CD4-positive, alpha-beta T cell treated with Interleukin-2 at 100 ng/mL for 4 hours (primary cell): ENCODE measurements around the gene SLC6A19.
"Not testable (repeated sequence)": the region's sequence is repeated elsewhere in the genome, so short reads cannot be mapped to it uniquely, and the experiment has no call there.

Experiments used
- DNase-seq: peaks from one replicate; pipeline ENCODE4 v3.0.0-alpha.2; 2020; ENCODE audit warnings: low spot score

SLC6A19 gene

GRCh38 chr5:1223278-1223670, 21.9 kb downstream of the SLC6A19 start:
- DNase-seq: no peak

GRCh38 chr5:1224631-1225030, 23.2 kb downstream of the SLC6A19 start:
- no peak for DNase-seq

GRCh38 chr5:1225081-1225480, 23.7 kb downstream of the SLC6A19 start, which contains the start of gene SLC6A18:
TSS of gene SLC6A18 (plus strand) at chr5:1225381. CDS start at chr5:1225478, 97 bp downstream.
- no peak for DNase-seq

DNA sequence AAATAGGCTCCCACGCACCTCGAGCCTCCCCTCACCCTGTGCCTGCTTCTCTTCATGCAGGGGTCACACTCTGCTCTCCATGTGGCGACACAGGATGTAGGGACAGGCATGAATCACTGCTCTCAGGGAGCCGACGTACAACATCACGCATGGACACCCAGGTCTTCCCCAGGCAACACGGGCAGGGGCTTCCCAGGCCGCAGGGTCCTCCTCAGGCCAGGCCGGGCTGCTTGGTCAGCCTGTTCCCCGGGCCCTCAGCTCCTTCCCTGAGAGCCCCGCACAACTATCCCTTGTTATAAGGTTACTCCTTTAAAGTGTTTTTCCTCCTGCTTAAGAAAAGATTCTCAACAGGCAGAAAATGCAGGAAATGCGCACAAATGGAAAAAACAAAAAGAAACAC, 24.8 kb downstream of the SLC6A19 start:
- DNase-seq: no peak

DNA sequence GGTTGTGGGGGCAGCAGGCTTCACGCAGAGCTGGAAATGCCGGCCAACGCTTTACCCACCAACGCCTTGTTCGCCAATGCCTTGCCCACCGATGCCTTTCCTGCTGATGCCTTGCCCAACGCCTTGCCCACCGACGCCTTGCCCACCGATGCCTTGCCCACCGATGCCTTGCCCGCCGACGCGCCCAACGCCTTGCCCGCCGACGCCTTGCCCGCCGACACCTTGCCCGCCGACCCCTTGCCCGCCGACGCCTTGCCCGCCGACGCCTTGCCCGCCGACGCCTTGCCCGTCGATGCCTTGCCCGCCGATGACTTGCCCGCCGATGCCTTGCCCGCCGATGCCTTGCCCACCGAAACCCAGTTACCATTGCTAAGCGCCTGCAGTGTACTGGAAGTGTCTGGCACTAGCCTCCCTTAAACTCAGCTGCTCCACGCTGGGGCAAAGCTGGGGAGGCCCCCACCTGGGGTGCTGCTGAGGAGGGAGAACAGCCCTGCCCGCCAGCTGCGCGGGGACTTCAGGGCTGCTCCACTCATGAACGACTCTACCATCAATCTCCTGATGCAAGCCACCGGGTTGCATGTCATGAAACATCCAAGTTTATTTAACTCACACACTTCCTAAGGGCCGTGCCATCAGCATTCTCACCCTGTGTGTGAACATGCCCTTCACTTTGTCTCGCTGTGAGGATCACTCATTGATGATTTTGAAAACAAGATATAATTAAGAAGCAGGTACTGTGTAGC, 25.6 kb downstream of the SLC6A19 start:
- DNase-seq: no peak

DNA sequence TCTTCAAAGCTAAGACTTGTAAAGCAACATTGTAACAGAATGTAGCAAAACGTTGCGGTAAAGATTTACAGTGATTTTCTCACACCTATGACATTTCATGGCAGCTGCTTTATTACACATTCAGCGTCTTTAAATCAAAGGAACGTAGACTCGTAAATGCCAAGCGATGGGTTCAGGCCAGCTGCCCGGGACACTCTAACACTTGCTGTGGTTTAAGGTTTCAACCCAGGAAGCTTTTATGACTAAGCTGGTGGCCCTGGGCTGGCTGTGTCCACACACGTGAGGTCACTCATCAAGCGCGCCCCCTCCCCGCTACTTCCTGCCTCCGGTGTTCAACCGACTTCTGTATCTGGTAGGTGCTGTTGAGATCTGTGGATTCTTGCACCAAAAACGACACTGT, 26.3 kb downstream of the SLC6A19 start:
- no peak for DNase-seq

GRCh38 chr5:1228120-1228519, 26.7 kb downstream of the SLC6A19 start:
- no peak for DNase-seq

GRCh38 chr5:1229023-1229422, 27.6 kb downstream of the SLC6A19 start:
- not testable (repeated sequence) for DNase-seq

- no peak for DNase-seq
Observed at GRCh38 chr5:1229822-1230221, 28.4 kb downstream of the SLC6A19 start.

DNA sequence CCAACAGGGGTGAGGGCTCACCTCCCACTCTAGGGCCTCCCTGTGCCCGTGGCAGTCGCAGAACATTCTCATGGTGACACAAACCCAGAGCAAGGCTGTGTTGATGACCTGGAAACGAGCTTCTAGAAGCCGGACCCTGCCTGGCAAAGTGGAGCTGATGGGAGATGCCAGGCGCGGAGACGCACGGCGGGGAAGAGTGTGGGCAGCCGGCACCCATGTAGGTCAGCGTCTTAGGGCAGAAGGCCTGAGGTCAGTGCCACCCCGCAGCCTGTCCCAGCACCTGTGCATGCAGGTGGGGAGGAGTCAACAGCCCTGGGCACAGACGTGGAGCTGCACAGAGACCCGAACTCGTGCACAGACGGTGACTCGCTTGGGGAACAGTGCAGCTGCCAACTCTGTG, 29.2 kb downstream of the SLC6A19 start:
- DNase-seq: no peak

DNA sequence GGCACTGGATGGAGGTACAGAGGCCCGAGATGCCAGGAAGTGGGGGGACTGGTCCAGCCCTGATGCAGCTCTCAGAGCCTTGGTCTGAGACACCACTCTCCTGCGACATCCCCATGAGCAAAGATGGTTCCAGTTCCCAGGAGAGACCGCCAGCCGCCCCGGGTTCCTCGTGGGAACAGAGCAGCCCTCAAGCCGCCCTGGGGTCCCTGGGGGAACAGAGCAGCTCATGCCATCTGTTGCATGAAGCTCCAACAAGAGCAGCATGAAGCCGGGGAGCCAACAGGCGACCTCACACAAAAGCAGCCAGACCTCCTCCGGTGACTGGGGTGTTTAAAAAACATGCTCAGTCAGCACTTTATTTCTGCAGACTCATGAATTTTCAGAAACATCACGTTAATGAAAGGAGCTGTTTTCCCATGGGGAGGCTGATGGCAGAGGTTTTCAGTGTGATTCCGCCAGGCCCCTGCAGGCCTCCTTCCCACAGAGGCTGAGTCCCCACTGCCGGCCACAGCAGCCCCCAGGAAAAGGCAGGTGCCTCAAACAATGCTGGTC, 30.0 kb downstream of the SLC6A19 start:
- no peak for DNase-seq

GRCh38 chr5:1232780-1233179, 31.4 kb downstream of the SLC6A19 start:
- DNase-seq: no peak

DNA sequence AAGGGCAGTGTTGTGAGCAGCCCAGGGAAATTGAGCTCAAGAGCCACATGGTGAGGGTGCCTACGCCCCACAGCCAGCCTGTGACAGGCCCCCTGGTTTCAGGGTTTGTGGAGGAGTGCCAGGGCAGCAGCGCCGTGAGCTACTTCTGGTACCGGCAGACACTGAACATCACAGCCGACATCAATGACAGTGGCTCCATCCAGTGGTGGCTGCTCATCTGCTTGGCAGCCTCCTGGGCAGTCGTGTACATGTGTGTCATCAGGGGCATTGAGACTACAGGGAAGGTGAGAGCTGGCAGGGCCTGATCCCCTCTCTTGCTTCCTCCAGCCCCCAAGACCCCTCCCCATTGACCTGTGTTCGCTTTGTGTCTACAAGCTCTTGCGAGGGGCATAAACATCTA, 34.0 kb downstream of the SLC6A19 start:
- no peak for DNase-seq

- DNase-seq: no peak
Observed at GRCh38 chr5:1235838-1236237, 34.4 kb downstream of the SLC6A19 start.

- no peak for DNase-seq
Observed at GRCh38 chr5:1239505-1240251, 38.3 kb downstream of the SLC6A19 start.

- DNase-seq: no peak
Observed at GRCh38 chr5:1240496-1241260, 39.3 kb downstream of the SLC6A19 start.

GRCh38 chr5:1241509-1242080, 40.2 kb downstream of the SLC6A19 start:
- no peak for DNase-seq

GRCh38 chr5:1242733-1243486, 41.5 kb downstream of the SLC6A19 start:
- no peak for DNase-seq

DNA sequence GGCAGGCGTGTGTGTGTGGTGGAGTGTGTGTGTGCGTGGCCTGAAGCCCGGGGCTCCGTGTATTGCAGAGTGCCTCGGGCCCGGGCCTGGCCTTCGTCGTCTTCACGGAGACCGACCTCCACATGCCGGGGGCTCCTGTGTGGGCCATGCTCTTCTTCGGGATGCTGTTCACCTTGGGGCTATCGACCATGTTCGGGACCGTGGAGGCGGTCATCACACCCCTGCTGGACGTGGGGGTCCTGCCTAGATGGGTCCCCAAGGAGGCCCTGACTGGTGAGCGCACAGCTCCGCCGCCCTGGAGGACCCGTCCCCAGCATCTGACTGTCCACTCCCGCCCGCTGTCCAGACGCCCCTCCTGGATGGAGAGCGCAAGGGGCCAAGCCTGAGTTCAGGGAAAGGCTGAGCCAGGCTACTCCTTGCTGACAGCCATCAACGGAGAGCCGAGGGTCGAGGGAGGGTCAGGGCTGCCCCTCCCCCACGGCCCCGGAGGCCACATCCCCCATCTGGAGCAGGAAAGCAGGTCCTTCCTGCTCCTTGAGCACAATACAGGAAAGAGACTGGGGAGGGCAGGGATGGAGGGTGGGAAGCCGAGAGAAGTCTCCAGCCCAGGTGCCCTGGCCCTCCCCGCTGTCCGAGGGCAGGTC, 42.2 kb downstream of the SLC6A19 start:
- DNase-seq: no peak

GRCh38 chr5:1244255-1244654, 42.9 kb downstream of the SLC6A19 start:
- DNase-seq: no peak

DNA sequence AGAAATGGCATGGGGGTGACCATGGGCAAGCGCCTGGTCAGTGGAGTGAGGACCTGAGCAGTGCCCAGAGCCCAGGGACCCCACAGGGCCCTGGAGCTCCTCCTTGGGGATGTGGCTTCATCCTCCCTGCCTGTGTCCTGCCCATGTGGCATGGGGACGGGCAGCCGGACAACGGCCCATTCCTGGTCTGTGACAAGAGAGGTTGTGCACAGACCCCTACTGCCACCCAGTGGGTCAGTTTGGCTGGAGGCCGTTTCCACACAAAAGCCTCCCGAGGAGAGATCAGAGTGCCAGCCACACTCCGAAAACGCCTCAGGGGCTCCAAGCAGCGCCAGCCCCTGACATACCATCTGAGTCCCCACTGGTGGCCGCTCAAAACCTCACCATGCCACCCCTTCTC, 43.6 kb downstream of the SLC6A19 start:
- no peak for DNase-seq
